Kidney (tissue), 14 donors: Measurements from ENCODE around the gene COBLL1. TPM values are rescaled to one million over a fixed set of nuclear protein-coding genes. Genes with fewer than 3 reads are reported as not detected.
A peak's percentile ranks its signal among the peaks of the same experiment; 100 is the strongest.

Experiments used
- DNase-seq, 5 donors: peaks; one replicate each; pipeline ENCODE4 v3.0.0-alpha.2; 2013 to 2020
- FAIRE-seq: peaks from 2 replicates; lab custom pipeline; 2012; peaks lifted over from hg19 to GRCh38; lab: Jason Lieb, UNC
- H3K27ac ChIP-seq, 2 donors: one replicate each; pipeline ENCODE4 v1.7.0; 2013; ENCODE audit warnings: low read depth in 2 of 2, low read length in 2 of 2, inconsistent platforms in 1 of 2
- H3K27me3 ChIP-seq: one replicate; pipeline ENCODE4 v1.7.1; 2013; ENCODE audit warnings: low read length, inconsistent platforms; ENCODE audit not compliant: control insufficient read depth, insufficient read depth
- H3K36me3 ChIP-seq, 3 donors: one replicate each; pipeline versions ENCODE4 v1.7.0 to v1.7.1; 2013; ENCODE audit warnings: low read length in 3 of 3, control low read depth in 1 of 3, inconsistent platforms in 1 of 3; ENCODE audit not compliant: insufficient read depth in 3 of 3, control insufficient read depth in 2 of 3
- H3K4me1 ChIP-seq, 3 donors: one replicate each; pipeline versions ENCODE4 v1.7.0 to v1.7.1; 2013; ENCODE audit warnings: low read length in 3 of 3, inconsistent platforms in 1 of 3, low read depth in 1 of 3; ENCODE audit not compliant: control insufficient read depth in 2 of 3, insufficient read depth in 2 of 3
- H3K4me3 ChIP-seq, 3 donors: one replicate each; pipeline versions ENCODE4 v1.7.0 to v1.8.1; 2013; ENCODE audit warnings: low read length in 3 of 3, control low read depth in 1 of 3, inconsistent platforms in 1 of 3
- H3K9ac ChIP-seq, 3 donors: one replicate each; pipeline versions ENCODE4 v1.7.0 to v1.7.1; 2013; ENCODE audit warnings: low read length in 3 of 3, control low read depth in 1 of 3, inconsistent platforms in 1 of 3
- H3K9me3 ChIP-seq, 3 donors: one replicate each; pipeline versions ENCODE4 v1.7.0 to v1.7.1; 2013; ENCODE audit warnings: low read length in 3 of 3, control low read depth in 1 of 3, inconsistent platforms in 1 of 3; ENCODE audit not compliant: control insufficient read depth in 2 of 3, insufficient read depth in 1 of 3
- intact Hi-C: fragments of 100-400 bp; cut with DNase I; formaldehyde crosslinking; loops from one replicate; pipeline ENCODE4 v1.11.1; 2022
- polyA plus RNA-seq: library from polyadenylated mRNA; stranded (reverse); fragments of 350-450 nt; fragmentation: Illumina TruSeq; extraction: RNeasy Lipid Tissue Mini Kit (QIAGEN cat#74804); gene quantifications from one replicate; pipeline ENCODE4 v1.2.3, GENCODE V29; 2014; ENCODE audit warnings: low read depth, low replicate concordance; ENCODE audit not compliant: insufficient read depth
- total RNA-seq: library from RNA; stranded (reverse); fragmentation: NEBNext Ultra II Directional; extraction: Animal tissue kit (Norgen Biotek cat#: 25700); gene quantifications from one replicate; pipeline ENCODE4 v1.2.1, GENCODE V29; 2021
- TF ChIP-seq, protein P1 (sequence below): IDR thresholded peaks from 3 replicates; pipeline ENCODE4 v1.5.1; 2012; ENCODE audit warnings: mild to moderate bottlenecking, moderate library complexity, borderline replicate concordance; ENCODE audit not compliant: insufficient read depth; ENCODE audit errors: extremely low read depth
- donor health status: control.
- donor health status: control.
- donor health status: control.
- donor health status: control.
- donor health status: control.
- donor health status: DM: yes; HTN: yes; CAD: no.
- donor health status: Normal renal cell carcinoma (clear cell type).

The COBLL1 gene
- total and polyA plus RNA-seq, 2 donors from 2014 or later: 39.7 to 205 TPM

DNA sequence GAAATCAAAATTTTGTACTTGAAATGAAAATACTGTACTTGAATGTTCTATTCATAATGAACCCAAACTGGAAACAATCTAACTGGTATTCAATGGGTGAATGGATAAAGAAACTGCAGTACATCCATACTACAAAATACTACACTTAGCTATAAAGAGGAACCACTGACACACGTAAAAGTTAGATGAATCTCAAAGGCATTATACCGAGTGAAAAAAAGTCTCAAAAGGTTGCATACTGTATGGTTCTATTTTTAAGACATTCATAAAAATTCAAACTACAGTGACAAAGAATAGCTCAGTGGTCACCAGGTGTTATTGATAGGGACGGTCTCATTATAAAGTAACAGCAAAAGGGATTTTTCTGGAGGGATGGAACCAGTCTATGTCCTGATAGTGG, 41.1 kb downstream of the COBLL1 start:
- H3K27ac ChIP-seq: no peak overlapping the region
- no peaks in the 10 kb centered on the region for H3K27me3 ChIP-seq
- DNase-seq: no peak
- TF ChIP-seq, protein P1, sequence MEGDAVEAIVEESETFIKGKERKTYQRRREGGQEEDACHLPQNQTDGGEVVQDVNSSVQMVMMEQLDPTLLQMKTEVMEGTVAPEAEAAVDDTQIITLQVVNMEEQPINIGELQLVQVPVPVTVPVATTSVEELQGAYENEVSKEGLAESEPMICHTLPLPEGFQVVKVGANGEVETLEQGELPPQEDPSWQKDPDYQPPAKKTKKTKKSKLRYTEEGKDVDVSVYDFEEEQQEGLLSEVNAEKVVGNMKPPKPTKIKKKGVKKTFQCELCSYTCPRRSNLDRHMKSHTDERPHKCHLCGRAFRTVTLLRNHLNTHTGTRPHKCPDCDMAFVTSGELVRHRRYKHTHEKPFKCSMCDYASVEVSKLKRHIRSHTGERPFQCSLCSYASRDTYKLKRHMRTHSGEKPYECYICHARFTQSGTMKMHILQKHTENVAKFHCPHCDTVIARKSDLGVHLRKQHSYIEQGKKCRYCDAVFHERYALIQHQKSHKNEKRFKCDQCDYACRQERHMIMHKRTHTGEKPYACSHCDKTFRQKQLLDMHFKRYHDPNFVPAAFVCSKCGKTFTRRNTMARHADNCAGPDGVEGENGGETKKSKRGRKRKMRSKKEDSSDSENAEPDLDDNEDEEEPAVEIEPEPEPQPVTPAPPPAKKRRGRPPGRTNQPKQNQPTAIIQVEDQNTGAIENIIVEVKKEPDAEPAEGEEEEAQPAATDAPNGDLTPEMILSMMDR: no peak
- intact Hi-C loops: no loop called here
- no peak overlapping the region for H3K9ac ChIP-seq
- H3K4me1 ChIP-seq: no peaks in the 10 kb centered on the region
- no peaks in the 10 kb centered on the region for H3K36me3 ChIP-seq
- H3K9me3 ChIP-seq: no peaks in the 10 kb centered on the region
- FAIRE-seq: no peak
- H3K4me3 ChIP-seq: no peak overlapping the region

DNA sequence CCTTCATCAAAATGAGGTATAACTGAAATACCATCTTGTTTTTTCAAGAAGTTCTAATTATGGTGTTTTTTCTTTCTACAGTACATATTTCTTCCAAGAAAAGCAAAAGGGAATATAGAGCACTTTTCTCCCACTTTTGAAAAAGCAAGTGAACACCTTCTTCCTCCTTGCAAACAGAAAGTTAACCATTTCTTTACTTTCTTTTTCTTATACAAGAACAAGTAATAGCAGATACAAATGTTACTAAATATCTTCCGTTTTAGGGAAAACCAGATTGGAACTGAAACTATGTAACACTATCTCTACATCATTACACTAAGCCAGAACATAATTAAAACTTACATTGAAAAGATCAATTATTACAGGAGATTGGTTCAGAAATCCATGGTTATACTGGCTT, 44.0 kb downstream of the COBLL1 start:
- no peak for FAIRE-seq
- intact Hi-C loops: no loop called here
- no peak overlapping the region for H3K9ac ChIP-seq
- H3K4me3 ChIP-seq: no peak overlapping the region
- H3K27me3 ChIP-seq: no peaks in the 10 kb centered on the region
- no peaks in the 10 kb centered on the region for H3K9me3 ChIP-seq
- TF ChIP-seq, protein P1: no peak
- H3K27ac ChIP-seq: no peak overlapping the region
- H3K4me1 ChIP-seq: peaks cover 0 to 8% (median 0%) of the 10 kb centered on the region in 3 donors
- H3K36me3 ChIP-seq: no peaks in the 10 kb centered on the region
- no peak for DNase-seq

- FAIRE-seq: no peak
- TF ChIP-seq, protein P1: no peak
- H3K9ac ChIP-seq: no peak overlapping the region
- no peaks in the 10 kb centered on the region for H3K9me3 ChIP-seq
- DNase-seq: no peak
- H3K4me1 ChIP-seq: peaks cover 0 to 8% (median 0%) of the 10 kb centered on the region in 3 donors
- no peaks in the 10 kb centered on the region for H3K27me3 ChIP-seq
- intact Hi-C loops: no loop called here
- no peaks in the 10 kb centered on the region for H3K36me3 ChIP-seq
- no peak overlapping the region for H3K4me3 ChIP-seq
- H3K27ac ChIP-seq: no peak overlapping the region
These were observed 44.6 kb downstream of the COBLL1 start for GRCh38 chr2:164796999-164797398.

DNA sequence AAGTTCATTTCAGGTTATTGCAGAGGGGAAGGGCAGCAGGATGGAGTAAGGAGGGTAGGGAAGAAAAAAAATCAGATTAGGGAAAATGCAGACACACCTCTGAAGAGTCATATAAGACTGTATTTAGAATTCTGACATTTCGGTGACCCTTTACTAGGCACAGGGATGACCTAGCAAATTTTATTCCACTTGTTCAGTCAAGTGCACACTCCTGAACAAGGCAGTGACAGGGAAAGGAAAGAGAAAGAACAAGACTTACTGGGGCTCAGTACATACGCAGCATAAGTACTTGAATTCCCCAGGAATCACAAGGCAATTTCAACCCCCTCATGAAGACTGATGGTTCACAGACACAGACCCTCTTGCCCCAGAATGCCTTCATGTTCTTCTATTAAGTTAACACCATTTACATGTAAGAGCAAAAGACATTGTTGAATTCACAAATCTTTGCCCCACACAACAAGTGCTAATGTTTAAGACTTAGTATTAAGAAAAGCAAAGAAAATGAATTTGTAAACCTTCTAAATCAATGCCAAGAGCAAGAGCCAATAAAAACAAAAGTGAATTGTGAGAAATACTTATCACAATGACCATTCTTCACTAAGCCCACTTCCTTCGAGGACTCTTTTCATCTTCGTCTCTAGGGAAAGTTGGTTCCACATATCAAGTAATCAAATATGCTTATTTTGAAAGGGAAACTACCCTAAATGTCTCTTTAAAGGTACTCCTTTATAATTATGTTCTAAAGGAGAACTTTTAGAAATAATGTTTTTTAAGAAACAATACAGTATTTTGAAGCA, 47.0 kb downstream of the COBLL1 start:
- Histone ChIP-seq H3K4me3 (no peak overlapping the region), H3K9me3 (no peaks in the 10 kb centered on the region), H3K4me1 (peaks cover 0 to 12% (median 5%) of the 10 kb centered on the region in 3 donors), H3K9ac (no peak overlapping the region), H3K27ac (peak overlapping the region in 1 of 2 donors; percentile 2), H3K36me3 (no peaks in the 10 kb centered on the region), H3K27me3 (no peaks in the 10 kb centered on the region)
- FAIRE-seq (no peak), DNase-seq (no peak)
- intact Hi-C loops: no loop called here
- TF ChIP-seq, protein P1: no peak
